Nucleus accumbens (tissue), 56 donors: ENCODE data around the gene CRACDL.
"Not testable (repeated sequence)": the region's sequence is repeated elsewhere in the genome, so short reads cannot be mapped to it uniquely, and the experiment has no call there.

ENCODE experiments used
- DNase-seq, 56 donors: peaks; one replicate each; lab custom pipeline; 2025; lab: John Stamatoyannopoulos, UW

Gene CRACDL

DNA sequence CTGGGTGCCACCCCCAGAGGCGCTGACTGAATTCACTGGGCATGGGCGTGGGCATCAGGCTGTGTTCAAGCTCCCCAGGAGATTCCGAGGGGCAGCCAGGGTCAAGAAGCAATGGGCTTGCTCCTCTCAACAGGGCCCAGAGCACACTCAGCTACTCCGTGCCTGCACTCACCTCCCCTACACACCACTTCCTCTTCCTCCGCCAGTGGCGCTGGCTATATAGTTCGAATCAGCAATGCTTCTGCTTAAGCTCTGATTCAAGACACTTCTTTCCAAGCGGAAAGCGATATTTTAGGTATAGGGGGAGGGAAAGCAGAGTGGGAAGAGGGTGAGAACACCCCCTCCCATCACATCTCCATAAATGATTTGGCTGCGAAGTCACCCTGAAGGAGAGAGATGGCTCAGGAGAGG is 42.1 kb downstream of the CRACDL start:
- peak in 2 of 56 donors; percentile 21 to 24 for DNase-seq

- DNase-seq, result no peak
Measured at GRCh38 chr2:98892871-98893270, 43.2 kb downstream of the CRACDL start.

DNA sequence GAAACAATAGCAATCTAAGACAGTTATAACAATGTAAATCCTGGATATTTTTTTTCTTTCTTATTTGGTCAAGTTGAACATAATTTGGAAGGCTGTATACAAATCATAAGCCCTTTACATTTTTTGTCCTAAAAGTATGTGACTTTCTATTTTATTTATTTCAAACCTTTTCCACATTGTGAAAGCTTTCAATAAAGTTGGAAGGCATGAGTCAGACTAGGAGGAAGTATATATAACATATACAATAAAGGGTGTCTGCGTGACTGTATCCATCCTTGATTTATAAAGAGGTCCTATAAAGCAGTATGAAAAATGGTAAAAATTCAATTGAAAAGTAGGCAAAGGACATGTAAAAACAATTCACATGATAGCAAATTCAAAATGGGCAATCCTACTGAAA is 44.4 kb downstream of the CRACDL start:
- DNase-seq, result no peak

- no peak for DNase-seq
Measured at GRCh38 chr2:98886066-98886554, 49.9 kb downstream of the CRACDL start.

- DNase-seq, result no peak
Measured at GRCh38 chr2:98884658-98885057, 51.4 kb downstream of the CRACDL start.

DNA sequence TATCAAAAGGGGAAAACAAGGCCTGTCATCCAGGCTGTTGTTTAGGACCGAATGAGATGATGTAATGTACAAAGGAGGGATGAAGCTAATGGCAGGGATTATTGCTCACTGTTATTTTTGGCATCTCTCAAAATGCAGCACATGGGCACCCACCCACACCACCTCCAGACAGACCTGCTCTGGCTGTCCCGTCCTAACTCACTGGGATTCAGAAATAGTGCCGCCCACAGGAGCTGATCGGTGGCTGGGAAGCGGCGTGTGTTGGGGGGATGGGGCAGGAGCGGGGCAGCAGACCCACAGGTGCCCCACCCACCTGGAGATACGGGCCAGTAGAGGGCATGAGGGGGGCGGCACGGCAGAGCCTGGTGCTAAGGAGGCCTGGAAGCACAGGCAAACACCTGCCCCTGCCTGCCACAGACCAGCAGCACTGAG is 52.2 kb downstream of the CRACDL start:
- DNase-seq, result peak in 6 of 56 donors; percentile 20 to 32 (median 26)

GRCh38 chr2:98882971-98883779 is 52.9 kb downstream of the CRACDL start:
- no peak for DNase-seq

DNA sequence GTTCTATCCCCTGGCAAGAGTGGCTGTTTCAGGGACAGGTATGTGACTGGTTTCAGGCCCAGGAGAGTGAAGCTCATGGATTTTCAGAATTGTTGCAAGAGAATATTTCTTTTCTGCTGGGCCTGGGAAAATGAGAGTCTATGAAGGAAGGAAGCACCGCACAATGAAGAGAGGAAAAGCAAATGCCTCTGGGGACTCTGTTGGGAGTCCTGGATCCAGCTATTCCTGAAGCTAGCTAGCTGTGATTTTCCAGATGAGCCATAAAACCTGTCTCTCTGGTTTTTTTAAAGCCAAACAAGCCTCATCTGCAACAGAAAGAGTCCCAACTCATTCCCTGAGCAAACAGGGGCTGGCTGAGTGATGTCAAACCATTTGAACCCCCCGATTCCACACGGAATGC is 53.7 kb downstream of the CRACDL start:
- no peak for DNase-seq

GRCh38 chr2:98881153-98881650 is 54.8 kb downstream of the CRACDL start:
- no peak for DNase-seq

- DNase-seq, result no peak
Measured at GRCh38 chr2:98880266-98881152, 55.5 kb downstream of the CRACDL start.

DNA sequence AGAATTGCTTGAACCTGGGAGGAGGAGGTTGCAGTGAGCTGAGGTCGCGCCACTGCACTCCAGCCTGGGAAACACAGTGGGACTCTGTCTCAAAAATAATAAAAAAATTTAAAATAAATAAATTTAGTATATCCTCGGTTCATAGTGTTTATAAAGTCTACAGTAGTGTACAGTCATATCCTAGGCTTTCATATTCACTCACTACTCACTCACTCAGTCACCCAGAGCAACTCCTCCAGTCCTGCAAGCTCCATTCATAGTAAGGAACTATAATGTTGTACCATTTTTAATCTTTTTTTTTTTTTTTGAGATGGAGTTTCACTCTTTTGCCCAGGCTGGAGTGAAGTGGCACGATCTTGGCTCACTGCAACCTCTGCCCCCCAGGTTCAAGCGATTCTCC is 58.4 kb downstream of the CRACDL start:
- DNase-seq, result not testable (repeated sequence)

DNA sequence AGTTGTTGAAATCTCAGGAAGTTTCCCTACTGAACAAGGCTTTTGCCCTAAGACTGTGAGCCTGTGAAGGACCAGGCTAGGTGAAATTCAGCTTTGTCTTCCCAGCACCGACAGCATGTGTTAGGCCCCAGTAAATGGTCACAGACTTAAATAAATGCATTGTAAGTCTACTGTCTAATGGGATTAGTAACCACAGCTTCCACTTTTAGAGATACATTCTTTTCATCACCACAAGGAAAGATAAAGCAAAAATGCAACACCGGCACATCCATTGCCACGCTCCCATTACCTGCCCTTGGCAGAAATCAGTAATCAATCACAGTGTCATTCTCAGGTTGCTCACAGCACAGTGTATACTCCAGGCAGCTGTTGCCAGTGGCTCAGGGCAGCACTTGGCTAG is 59.3 kb downstream of the CRACDL start:
- no peak for DNase-seq

GRCh38 chr2:98875746-98876145 is 60.3 kb downstream of the CRACDL start:
- DNase-seq, result no peak

GRCh38 chr2:98875081-98875728 is 60.8 kb downstream of the CRACDL start:
- DNase-seq, result peak in 10 of 56 donors; percentile 30 to 77 (median 58)

DNA sequence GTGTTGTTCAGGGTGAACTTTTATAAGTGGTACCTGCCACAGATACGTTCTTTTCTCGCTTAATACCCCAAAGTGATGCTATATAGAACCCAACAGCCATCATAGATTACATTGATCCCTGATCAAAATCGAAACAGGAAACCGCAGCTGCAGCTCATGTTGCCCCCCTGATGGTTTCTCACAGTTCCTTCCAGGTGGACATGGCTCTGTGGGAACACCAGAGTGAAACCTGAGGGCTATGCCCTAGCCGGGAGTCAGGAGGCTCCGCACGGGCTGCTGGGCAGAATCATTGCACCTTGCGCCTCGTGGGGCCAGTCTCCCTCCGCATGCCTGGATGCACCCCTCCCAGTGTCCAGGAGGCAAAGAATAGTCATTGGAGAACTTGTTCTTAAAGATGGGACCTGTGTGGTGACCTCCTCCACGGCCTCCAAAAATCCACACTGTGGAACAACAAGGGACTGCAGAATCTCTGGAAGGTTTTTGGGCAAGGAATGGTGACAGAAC is 61.8 kb downstream of the CRACDL start:
- no peak for DNase-seq

- DNase-seq, result no peak
Measured at GRCh38 chr2:98872526-98872925, 63.5 kb downstream of the CRACDL start.

- DNase-seq, result no peak
Measured at GRCh38 chr2:98871506-98871905, 64.5 kb downstream of the CRACDL start.

GRCh38 chr2:98870516-98871158 is 65.4 kb downstream of the CRACDL start:
- no peak for DNase-seq

DNA sequence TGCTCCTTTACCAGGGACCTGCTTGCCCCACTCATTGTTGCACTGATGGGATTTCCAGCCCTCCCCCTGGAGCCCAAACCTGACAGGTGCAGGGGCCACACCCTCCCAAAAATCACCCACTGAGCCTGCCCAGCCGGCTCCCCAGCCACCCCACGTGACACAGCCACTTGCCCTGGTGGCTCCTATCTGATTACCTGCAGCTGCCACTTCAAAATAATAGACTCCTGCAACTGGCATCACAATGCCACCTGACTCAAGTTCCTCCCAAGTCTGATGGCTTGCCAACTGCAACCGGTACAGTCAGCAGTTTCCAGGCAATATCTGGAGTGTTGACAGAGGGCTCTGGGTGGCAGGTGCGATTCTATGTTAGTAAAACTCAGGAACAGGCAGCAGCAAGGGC is 66.2 kb downstream of the CRACDL start:
- peak in 5 of 56 donors; percentile 15 to 38 (median 31) for DNase-seq

DNA sequence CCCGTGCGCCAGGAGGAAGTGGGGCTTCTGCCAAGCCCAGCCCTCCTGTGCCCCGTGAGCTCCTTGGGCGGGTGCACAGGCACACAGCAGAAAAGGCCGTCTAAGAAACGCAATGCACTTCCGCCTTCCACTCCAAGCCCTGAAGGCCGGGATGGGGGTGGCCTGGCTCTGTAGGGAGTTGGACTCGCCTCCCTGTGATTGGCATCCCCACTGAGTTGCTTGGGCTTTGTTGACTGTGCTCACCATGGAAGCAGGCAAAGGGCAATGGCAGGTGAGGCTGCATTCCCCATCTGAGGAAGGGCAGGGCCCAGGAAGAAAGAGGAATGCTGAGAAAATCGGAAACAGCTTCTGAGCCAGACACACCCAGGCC is 66.8 kb downstream of the CRACDL start:
- no peak for DNase-seq
